HG03139 (cell line): Measurements from ENCODE around the gene SMC1A.

Experiments used
- ATAC-seq: cut with Tn5 transposase; IDR thresholded peaks from one replicate; pipeline ENCODE4 v1.9.1; 2021; ENCODE audit not compliant: unreplicated experiment

The SMC1A gene

GRCh38 chrX:53347948-53348347, 74.5 kb downstream of the SMC1A start:
- ATAC-seq = no peak

GRCh38 chrX:53340852-53341645, 81.4 kb downstream of the SMC1A start:
- ATAC-seq = no peak

GRCh38 chrX:53337101-53337500, 85.4 kb downstream of the SMC1A start:
- ATAC-seq = no peak

- ATAC-seq = no peak
Observed at GRCh38 chrX:53333853-53334252, 88.6 kb downstream of the SMC1A start.

- ATAC-seq = no peak
Observed at GRCh38 chrX:53332204-53332603, 90.2 kb downstream of the SMC1A start.

- ATAC-seq = no peak
Observed at GRCh38 chrX:53330331-53330730, 92.1 kb downstream of the SMC1A start.

GRCh38 chrX:53324803-53325202, 97.7 kb downstream of the SMC1A start:
- no peak for ATAC-seq
